SK-N-SH (cell line): ENCODE results near the gene SLC26A11. TPM values are rescaled to one million over a fixed set of nuclear protein-coding genes. Genes with fewer than 3 reads are reported as not detected.

ENCODE experiments used
- CTCF ChIA-PET: fragments of 300-600, 350-600 bp; formaldehyde crosslinking; extraction: SDS; loops from one replicate; lab custom pipeline; 2021; lab: Yijun Ruan, JAX
- POLR2A ChIA-PET: fragments of 350-600 bp; sonication (Branson Sonifier 250); formaldehyde crosslinking; extraction: SDS; loops from one replicate; lab custom pipeline; 2020; ENCODE audit warnings: antibody characterized with exemption, inconsistent platforms; lab: Yijun Ruan, JAX
- DNase-seq: peaks from one replicate; pipeline ENCODE4 v3.0.0; 2012
- H2AFZ ChIP-seq: fragments of 200-600 bp; sonication (generic); 2 replicates; pipeline ENCODE4 v1.8.1; 2016; ENCODE audit warnings: antibody characterized with exemption, mild to moderate bottlenecking, low read depth
- H3F3A ChIP-seq: fragments of 200-600 bp; sonication (generic); replicated peaks from 2 replicates; pipeline ENCODE3; 2016; ENCODE audit warnings: antibody characterized with exemption, mild to moderate bottlenecking; ENCODE audit not compliant: insufficient read depth
- H3K27ac ChIP-seq, 2 experiments: fragments of 200-500 bp in 1 of 2; fragments of 200-600 bp in 1 of 2; sonication (Bioruptor generic) in 1 of 2; sonication (generic), shearing (Covaris generic) in 1 of 2; 2 replicates each; pipeline versions ENCODE4 v1.5.1 to v1.6.1; 2014 to 2016; ENCODE audit warnings: low read depth in 2 of 2, inconsistent platforms in 1 of 2, low read length in 1 of 2, mild to moderate bottlenecking in 1 of 2, mixed read lengths in 1 of 2
- H3K27me3 ChIP-seq: fragments of 200-600 bp; sonication (generic), shearing (Covaris generic); 2 replicates; pipeline ENCODE4 v1.6.1; 2016; ENCODE audit warnings: mixed run types; ENCODE audit not compliant: insufficient read depth
- H3K36me3 ChIP-seq, 2 experiments: fragments of 200-500 bp in 1 of 2; fragments of 200-600 bp in 1 of 2; sonication (Bioruptor generic) in 1 of 2; sonication (generic) in 1 of 2; replicated peaks in 1 of 2; 2 replicates each; pipeline versions ENCODE3 to v1.5.1; 2014 to 2016; ENCODE audit warnings: low read length in 1 of 2, mild to moderate bottlenecking in 1 of 2; ENCODE audit not compliant: insufficient read depth in 2 of 2, control insufficient read depth in 1 of 2
- H3K4me1 ChIP-seq, 2 experiments: fragments of 200-500 bp in 1 of 2; fragments of 200-600 bp in 1 of 2; sonication (Bioruptor generic) in 1 of 2; sonication (generic), shearing (Covaris generic) in 1 of 2; 2 replicates each; pipeline versions ENCODE4 v1.5.1 to v1.6.1; 2014 to 2016; ENCODE audit warnings: low read depth in 1 of 2, low read length in 1 of 2, mixed run types in 1 of 2; ENCODE audit not compliant: insufficient read depth in 2 of 2, control insufficient read depth in 1 of 2
- H3K4me2 ChIP-seq: fragments of 200-600 bp; sonication (generic), shearing (Covaris generic); 2 replicates; pipeline ENCODE4 v1.6.1; 2017; ENCODE audit warnings: mixed run types
- H3K4me3 ChIP-seq, 2 experiments: fragments of 200-500 bp in 1 of 2; fragments of 200-600 bp in 1 of 2; sonication (Bioruptor generic) in 1 of 2; sonication (generic), shearing (Covaris generic) in 1 of 2; 2 replicates each; pipeline versions ENCODE4 v1.5.1 to v1.8.1; 2014 to 2016; ENCODE audit warnings: low read depth in 2 of 2, inconsistent platforms in 1 of 2, low read length in 1 of 2, mild to moderate bottlenecking in 1 of 2, mixed read lengths in 1 of 2, moderate library complexity in 1 of 2
- H3K79me2 ChIP-seq: fragments of 200-600 bp; sonication (generic); 2 replicates; pipeline ENCODE4 v1.8.1; 2017; ENCODE audit warnings: mild to moderate bottlenecking; ENCODE audit not compliant: insufficient read depth
- H3K9ac ChIP-seq: fragments of 200-600 bp; sonication (generic); 2 replicates; pipeline ENCODE4 v1.6.1; 2017; ENCODE audit warnings: mixed run types
- H3K9me2 ChIP-seq: fragments of 200-600 bp; sonication (generic); 2 replicates; pipeline ENCODE4 v1.6.1; 2017; ENCODE audit warnings: mixed run types
- H3K9me3 ChIP-seq: fragments of 200-600 bp; sonication (generic); 2 replicates; pipeline ENCODE4 v1.6.1; 2017; ENCODE audit warnings: mixed run types, mild to moderate bottlenecking, moderate library complexity
- H4K20me1 ChIP-seq: fragments of 200-600 bp; sonication (generic); 2 replicates; pipeline ENCODE4 v1.6.1; 2017; ENCODE audit warnings: mild to moderate bottlenecking, mixed run types; ENCODE audit not compliant: insufficient read depth
- CHD2 ChIP-seq: fragments of 150-350 bp; IDR thresholded peaks from 2 replicates; pipeline ENCODE4 v1.6.1; 2018; ENCODE audit warnings: low read length; ENCODE audit not compliant: partially characterized antibody
- EP300 ChIP-seq, 2 experiments: IDR thresholded peaks; 2 replicates each; pipeline versions ENCODE4 v1.4.0 to v1.6.1; 2012; ENCODE audit warnings: borderline replicate concordance in 1 of 2, low read depth in 1 of 2, low read length in 1 of 2
- EZH2phosphoT487 ChIP-seq: fragments of 200-600 bp; sonication (generic); IDR thresholded peaks from 2 replicates; pipeline ENCODE4 v1.6.1; 2017; ENCODE audit warnings: low read depth, mixed run types, mild to moderate bottlenecking, antibody characterized with exemption, moderate library complexity, borderline replicate concordance
- FOXM1 ChIP-seq: IDR thresholded peaks from 2 replicates; pipeline ENCODE4 v1.4.0; 2012; ENCODE audit warnings: low read depth, mild to moderate bottlenecking
- GABPA ChIP-seq: IDR thresholded peaks from 2 replicates; pipeline ENCODE4 v1.4.0; 2012; ENCODE audit warnings: low read depth, mild to moderate bottlenecking
- IRF3 ChIP-seq: fragments of 150-350 bp; IDR thresholded peaks from 2 replicates; pipeline ENCODE4 v1.6.1; 2016; ENCODE audit warnings: mild to moderate bottlenecking, low read depth, low read length
- JUND ChIP-seq: IDR thresholded peaks from 2 replicates; pipeline ENCODE4 v1.4.0; 2012
- MAX ChIP-seq: IDR thresholded peaks from 2 replicates; pipeline ENCODE4 v1.4.0; 2012; ENCODE audit warnings: low read depth
- MXI1 ChIP-seq: IDR thresholded peaks from 2 replicates; pipeline ENCODE4 v1.6.1; 2012; ENCODE audit warnings: mild to moderate bottlenecking, low read depth, low read length, improper control_type of control experiment
- NRF1 ChIP-seq: IDR thresholded peaks from 2 replicates; pipeline ENCODE4 v1.6.1; 2012; ENCODE audit warnings: low read depth, mild to moderate bottlenecking, low read length
- RAD21 ChIP-seq: IDR thresholded peaks from 2 replicates; pipeline ENCODE4 v1.6.1; 2012; ENCODE audit warnings: mild to moderate bottlenecking, low read length
- RFX5 ChIP-seq: IDR thresholded peaks from 2 replicates; pipeline ENCODE4 v1.6.1; 2012; ENCODE audit warnings: mild to moderate bottlenecking, improper control_type of control experiment, low read length
- SMC3 ChIP-seq: IDR thresholded peaks from 2 replicates; pipeline ENCODE4 v1.6.1; 2012; ENCODE audit warnings: low read depth, low read length, improper control_type of control experiment
- WGBS: methylation state at CpG from one replicate; pipeline ENCODE4 v1.1.6; 2017; ENCODE audit warnings: low lambda C conversion rate; 5-methylcytosine and 5-hydroxymethylcytosine counted together
- polyA plus RNA-seq, 3 experiments: library from polyadenylated mRNA; depleted of rRNA; stranded (reverse); fragments of >200 nt; gene quantifications; 2 replicates each; pipeline ENCODE4 v1.2.3, GENCODE V29; 2012
- TF ChIP-seq, protein P1 (sequence below): IDR thresholded peaks from 2 replicates; pipeline ENCODE4 v1.6.1; 2012; ENCODE audit warnings: mild to moderate bottlenecking, low read depth, low read length, moderate library complexity

SLC26A11 gene
- polyA plus RNA-seq, 1 of the 3 experiments (the other 2 are of a cell fraction): 35.9 TPM

GRCh38 chr17:80173916-80174315, 46.3 kb upstream of the SLC26A11 start:
- no peaks in the 10 kb centered on the region for H4K20me1 ChIP-seq
- no peak overlapping the region for H2AFZ ChIP-seq
- TF ChIP-seq SMC3 (no peak), JUND (no peak), CHD2 (no peak), NRF1 (no peak), FOXM1 (no peak), GABPA (no peak), EP300 (IDR thresholded peaks at IDR 0.05; ENCODE audit: borderline replicate concordance in 1 of 2, low read depth in 1 of 2, low read length in 1 of 2) (no peak), EZH2phosphoT487 (no peak), MXI1 (no peak), IRF3 (no peak), RAD21 (no peak), RFX5 (no peak), MAX (no peak)
- TF ChIP-seq, protein P1, sequence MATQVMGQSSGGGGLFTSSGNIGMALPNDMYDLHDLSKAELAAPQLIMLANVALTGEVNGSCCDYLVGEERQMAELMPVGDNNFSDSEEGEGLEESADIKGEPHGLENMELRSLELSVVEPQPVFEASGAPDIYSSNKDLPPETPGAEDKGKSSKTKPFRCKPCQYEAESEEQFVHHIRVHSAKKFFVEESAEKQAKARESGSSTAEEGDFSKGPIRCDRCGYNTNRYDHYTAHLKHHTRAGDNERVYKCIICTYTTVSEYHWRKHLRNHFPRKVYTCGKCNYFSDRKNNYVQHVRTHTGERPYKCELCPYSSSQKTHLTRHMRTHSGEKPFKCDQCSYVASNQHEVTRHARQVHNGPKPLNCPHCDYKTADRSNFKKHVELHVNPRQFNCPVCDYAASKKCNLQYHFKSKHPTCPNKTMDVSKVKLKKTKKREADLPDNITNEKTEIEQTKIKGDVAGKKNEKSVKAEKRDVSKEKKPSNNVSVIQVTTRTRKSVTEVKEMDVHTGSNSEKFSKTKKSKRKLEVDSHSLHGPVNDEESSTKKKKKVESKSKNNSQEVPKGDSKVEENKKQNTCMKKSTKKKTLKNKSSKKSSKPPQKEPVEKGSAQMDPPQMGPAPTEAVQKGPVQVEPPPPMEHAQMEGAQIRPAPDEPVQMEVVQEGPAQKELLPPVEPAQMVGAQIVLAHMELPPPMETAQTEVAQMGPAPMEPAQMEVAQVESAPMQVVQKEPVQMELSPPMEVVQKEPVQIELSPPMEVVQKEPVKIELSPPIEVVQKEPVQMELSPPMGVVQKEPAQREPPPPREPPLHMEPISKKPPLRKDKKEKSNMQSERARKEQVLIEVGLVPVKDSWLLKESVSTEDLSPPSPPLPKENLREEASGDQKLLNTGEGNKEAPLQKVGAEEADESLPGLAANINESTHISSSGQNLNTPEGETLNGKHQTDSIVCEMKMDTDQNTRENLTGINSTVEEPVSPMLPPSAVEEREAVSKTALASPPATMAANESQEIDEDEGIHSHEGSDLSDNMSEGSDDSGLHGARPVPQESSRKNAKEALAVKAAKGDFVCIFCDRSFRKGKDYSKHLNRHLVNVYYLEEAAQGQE: no peak
- no peaks in the 10 kb centered on the region for H3F3A ChIP-seq
- ChIA-PET POLR2A (no interaction called here), CTCF (interaction anchor here (0.8 kb wide), 1 partner anchor 72 kb away, joined by 3 read pairs; the partner anchor contains the start of gene GAA)
- H3K9ac ChIP-seq: no peak overlapping the region
- no peaks in the 10 kb centered on the region for H3K4me1 ChIP-seq
- no peak overlapping the region for H3K4me2 ChIP-seq
- peaks cover 4% of the 10 kb centered on the region for H3K27me3 ChIP-seq
- no peak overlapping the region for H3K4me3 ChIP-seq
- no peaks in the 10 kb centered on the region for H3K36me3 ChIP-seq
- DNase-seq: no peak
- H3K27ac ChIP-seq: no peak overlapping the region
- no peaks in the 10 kb centered on the region for H3K79me2 ChIP-seq
- no peaks in the 10 kb centered on the region for H3K9me2 ChIP-seq
- H3K9me3 ChIP-seq: no peaks in the 10 kb centered on the region
- WGBS: 85% methylated on average over 6 of the region's 6 CpGs
